ENCODE measurements around the gene PRKN.

Gene PRKN

DNA sequence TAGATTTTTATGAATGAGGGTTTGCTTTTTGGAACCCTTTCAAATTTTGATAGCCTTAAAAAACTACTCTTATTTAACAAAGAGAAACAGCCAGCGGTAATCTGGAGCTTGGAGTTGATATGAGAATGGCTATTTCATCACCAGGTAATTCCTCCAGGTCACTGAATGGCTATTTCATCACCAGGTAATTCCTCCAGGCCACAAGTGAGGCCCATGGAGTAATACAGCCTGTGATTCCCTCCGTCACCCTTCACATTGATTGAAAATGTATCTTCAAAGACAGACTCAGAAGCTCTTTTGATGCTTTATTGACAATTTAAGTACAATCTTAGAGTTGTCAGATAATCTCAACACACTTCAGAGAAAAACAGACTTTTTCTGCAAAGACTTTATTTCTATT lies 1380.4 kb downstream of the PRKN start:
- H3K9me3 ChIP-seq (ENCODE audit: insufficient read depth, low read length, severe bottlenecking) = no peaks in the 10 kb centered on the region
- H3K79me2 ChIP-seq (ENCODE audit: insufficient read depth, low read length) = no peaks in the 10 kb centered on the region
- H3K27ac ChIP-seq (ENCODE audit: low read length) = no peak overlapping the region
- no peak overlapping the region for H3K4me2 ChIP-seq (ENCODE audit: insufficient read depth, low read length)
- DNase-seq (no peak), ATAC-seq (ENCODE audit: insufficient read depth, low read depth) (no peak)
- no peaks in the 10 kb centered on the region for H3K27me3 ChIP-seq (ENCODE audit: insufficient read depth, low read length, poor library complexity)
- TF ChIP-seq EZH2 (IDR thresholded peaks at IDR 0.05; ENCODE audit: borderline replicate concordance, low read depth, low read length, severe bottlenecking) = no peak
- TF ChIP-seq, protein P1, sequence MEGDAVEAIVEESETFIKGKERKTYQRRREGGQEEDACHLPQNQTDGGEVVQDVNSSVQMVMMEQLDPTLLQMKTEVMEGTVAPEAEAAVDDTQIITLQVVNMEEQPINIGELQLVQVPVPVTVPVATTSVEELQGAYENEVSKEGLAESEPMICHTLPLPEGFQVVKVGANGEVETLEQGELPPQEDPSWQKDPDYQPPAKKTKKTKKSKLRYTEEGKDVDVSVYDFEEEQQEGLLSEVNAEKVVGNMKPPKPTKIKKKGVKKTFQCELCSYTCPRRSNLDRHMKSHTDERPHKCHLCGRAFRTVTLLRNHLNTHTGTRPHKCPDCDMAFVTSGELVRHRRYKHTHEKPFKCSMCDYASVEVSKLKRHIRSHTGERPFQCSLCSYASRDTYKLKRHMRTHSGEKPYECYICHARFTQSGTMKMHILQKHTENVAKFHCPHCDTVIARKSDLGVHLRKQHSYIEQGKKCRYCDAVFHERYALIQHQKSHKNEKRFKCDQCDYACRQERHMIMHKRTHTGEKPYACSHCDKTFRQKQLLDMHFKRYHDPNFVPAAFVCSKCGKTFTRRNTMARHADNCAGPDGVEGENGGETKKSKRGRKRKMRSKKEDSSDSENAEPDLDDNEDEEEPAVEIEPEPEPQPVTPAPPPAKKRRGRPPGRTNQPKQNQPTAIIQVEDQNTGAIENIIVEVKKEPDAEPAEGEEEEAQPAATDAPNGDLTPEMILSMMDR (IDR thresholded peaks at IDR 0.05; ENCODE audit: borderline replicate concordance, extremely low read depth, low read length, poor library complexity, severe bottlenecking) = no peak
- no peaks in the 10 kb centered on the region for H3K36me3 ChIP-seq (ENCODE audit: insufficient read depth, low read length)
- H2AFZ ChIP-seq (ENCODE audit: low read depth, low read length) = no peak overlapping the region
- H3K4me1 ChIP-seq (ENCODE audit: insufficient read depth, low read length) = no peaks in the 10 kb centered on the region
- H3K4me3 ChIP-seq (ENCODE audit: low read depth in 1 of 2, low read length in 2 of 2) = no peak overlapping the region
- no peaks in the 10 kb centered on the region for H4K20me1 ChIP-seq (ENCODE audit: insufficient read depth, low read length)
- no peak overlapping the region for H3K9ac ChIP-seq (ENCODE audit: low read depth, low read length)

DNA sequence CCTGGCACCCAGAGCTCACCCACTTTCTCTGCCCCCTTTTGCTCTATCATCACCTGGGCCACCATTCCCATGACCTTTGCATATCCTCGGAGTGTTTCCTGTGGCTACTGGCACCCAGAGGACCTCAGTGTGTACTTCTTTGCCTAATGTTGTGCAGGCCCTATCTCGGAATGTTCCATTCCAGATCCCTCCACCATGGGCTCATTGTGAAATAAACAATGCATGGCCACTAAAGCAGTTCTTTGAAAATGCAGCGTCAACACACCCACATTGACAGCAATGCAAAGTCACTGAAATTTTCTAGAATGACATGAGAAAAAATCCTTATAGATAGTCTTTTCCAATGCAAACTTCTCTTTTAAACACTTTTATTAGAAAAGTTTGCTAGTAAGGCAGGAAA lies 1380.8 kb downstream of the PRKN start:
- H3K4me3 ChIP-seq (ENCODE audit: low read depth in 1 of 2, low read length in 2 of 2) = no peak overlapping the region
- H3K36me3 ChIP-seq (ENCODE audit: insufficient read depth, low read length) = no peaks in the 10 kb centered on the region
- ATAC-seq (ENCODE audit: insufficient read depth, low read depth) = no peak
- no peak for TF ChIP-seq EZH2 (IDR thresholded peaks at IDR 0.05; ENCODE audit: borderline replicate concordance, low read depth, low read length, severe bottlenecking)
- TF ChIP-seq, protein P1 (IDR thresholded peaks at IDR 0.05; ENCODE audit: borderline replicate concordance, extremely low read depth, low read length, poor library complexity, severe bottlenecking) = no peak
- H3K9me3 ChIP-seq (ENCODE audit: insufficient read depth, low read length, severe bottlenecking) = no peaks in the 10 kb centered on the region
- H3K79me2 ChIP-seq (ENCODE audit: insufficient read depth, low read length) = no peaks in the 10 kb centered on the region
- H3K27ac ChIP-seq (ENCODE audit: low read length) = no peak overlapping the region
- H3K9ac ChIP-seq (ENCODE audit: low read depth, low read length) = no peak overlapping the region
- H4K20me1 ChIP-seq (ENCODE audit: insufficient read depth, low read length) = no peaks in the 10 kb centered on the region
- no peak for DNase-seq
- H3K4me1 ChIP-seq (ENCODE audit: insufficient read depth, low read length) = no peaks in the 10 kb centered on the region
- no peak overlapping the region for H3K4me2 ChIP-seq (ENCODE audit: insufficient read depth, low read length)
- H2AFZ ChIP-seq (ENCODE audit: low read depth, low read length) = no peak overlapping the region
- H3K27me3 ChIP-seq (ENCODE audit: insufficient read depth, low read length, poor library complexity) = no peaks in the 10 kb centered on the region

DNA sequence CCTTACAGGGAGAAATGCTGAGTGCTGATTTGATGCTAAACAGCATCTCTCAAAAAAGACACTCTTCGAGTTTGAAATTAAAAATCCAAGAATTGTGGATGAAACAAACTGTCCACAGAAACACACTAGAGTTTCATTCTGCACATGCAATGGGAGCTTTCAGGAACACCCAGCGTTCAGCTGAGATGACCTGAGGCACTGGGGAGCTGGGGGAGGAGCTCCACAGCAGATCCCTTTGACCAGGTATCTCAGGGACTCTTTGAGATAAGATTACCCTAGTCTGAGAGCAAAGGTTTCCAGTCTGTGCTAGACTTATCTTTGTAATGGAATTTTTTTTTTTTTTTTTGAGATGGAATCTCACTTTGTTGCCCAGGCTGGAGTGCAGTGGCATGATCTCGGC lies 1382.9 kb downstream of the PRKN start:
- H3K4me2 ChIP-seq (ENCODE audit: insufficient read depth, low read length) = no peak overlapping the region
- H3K9me3 ChIP-seq (ENCODE audit: insufficient read depth, low read length, severe bottlenecking) = no peaks in the 10 kb centered on the region
- no peak overlapping the region for H2AFZ ChIP-seq (ENCODE audit: low read depth, low read length)
- H4K20me1 ChIP-seq (ENCODE audit: insufficient read depth, low read length) = no peaks in the 10 kb centered on the region
- ATAC-seq (ENCODE audit: insufficient read depth, low read depth) (no peak), DNase-seq (no peak)
- no peak overlapping the region for H3K27ac ChIP-seq (ENCODE audit: low read length)
- H3K27me3 ChIP-seq (ENCODE audit: insufficient read depth, low read length, poor library complexity) = no peaks in the 10 kb centered on the region
- H3K9ac ChIP-seq (ENCODE audit: low read depth, low read length) = no peak overlapping the region
- TF ChIP-seq, protein P1 (IDR thresholded peaks at IDR 0.05; ENCODE audit: borderline replicate concordance, extremely low read depth, low read length, poor library complexity, severe bottlenecking) = no peak
- no peak for TF ChIP-seq EZH2 (IDR thresholded peaks at IDR 0.05; ENCODE audit: borderline replicate concordance, low read depth, low read length, severe bottlenecking)
- H3K4me1 ChIP-seq (ENCODE audit: insufficient read depth, low read length) = no peaks in the 10 kb centered on the region
- H3K4me3 ChIP-seq (ENCODE audit: low read depth in 1 of 2, low read length in 2 of 2) = no peak overlapping the region
- no peaks in the 10 kb centered on the region for H3K79me2 ChIP-seq (ENCODE audit: insufficient read depth, low read length)
- H3K36me3 ChIP-seq (ENCODE audit: insufficient read depth, low read length) = no peaks in the 10 kb centered on the region

DNA sequence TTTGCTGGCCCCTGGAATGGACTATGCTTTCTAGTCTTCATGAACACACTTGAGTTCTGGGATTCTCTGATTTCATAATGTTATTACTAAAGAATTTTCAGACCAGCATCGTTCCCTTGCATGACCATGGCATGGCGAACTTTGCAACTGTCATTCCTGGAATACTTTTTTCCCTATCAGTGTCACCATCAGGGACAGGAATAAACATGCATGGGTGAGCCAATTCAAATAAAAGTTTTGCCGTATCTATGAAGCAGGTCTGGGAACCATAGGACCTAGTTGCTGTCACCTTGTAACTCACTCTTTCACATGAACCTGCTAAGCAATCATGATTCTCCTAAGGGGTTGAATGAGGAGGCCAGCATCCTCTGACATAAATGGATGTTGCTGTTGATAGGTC lies 1385.5 kb downstream of the PRKN start:
- Histone ChIP-seq H2AFZ (ENCODE audit: low read depth, low read length) (no peak overlapping the region), H3K4me1 (ENCODE audit: insufficient read depth, low read length) (no peaks in the 10 kb centered on the region), H3K27ac (ENCODE audit: low read length) (no peak overlapping the region), H3K9ac (ENCODE audit: low read depth, low read length) (no peak overlapping the region), H3K79me2 (ENCODE audit: insufficient read depth, low read length) (no peaks in the 10 kb centered on the region), H3K4me2 (ENCODE audit: insufficient read depth, low read length) (no peak overlapping the region), H3K9me3 (ENCODE audit: insufficient read depth, low read length, severe bottlenecking) (no peaks in the 10 kb centered on the region), H3K27me3 (ENCODE audit: insufficient read depth, low read length, poor library complexity) (no peaks in the 10 kb centered on the region), H4K20me1 (ENCODE audit: insufficient read depth, low read length) (no peaks in the 10 kb centered on the region), H3K4me3 (ENCODE audit: low read depth in 1 of 2, low read length in 2 of 2) (no peak overlapping the region), H3K36me3 (ENCODE audit: insufficient read depth, low read length) (no peaks in the 10 kb centered on the region)
- DNase-seq = no peak
- no peak for ATAC-seq (ENCODE audit: insufficient read depth, low read depth)
- TF ChIP-seq EZH2 (IDR thresholded peaks at IDR 0.05; ENCODE audit: borderline replicate concordance, low read depth, low read length, severe bottlenecking) = no peak
- TF ChIP-seq, protein P1 (IDR thresholded peaks at IDR 0.05; ENCODE audit: borderline replicate concordance, extremely low read depth, low read length, poor library complexity, severe bottlenecking) = no peak

Measured in DND-41 (cell line).